Vagina (tissue), 2 donors: ENCODE measurements around the gene CARD8. TPM values are rescaled to one million over a fixed set of nuclear protein-coding genes. Genes with fewer than 3 reads are reported as not detected.

Source experiments
- DNase-seq, 2 donors: peaks; one replicate each; pipeline ENCODE4 v3.0.0-alpha.2; 2017; ENCODE audit errors: extremely low spot score in 2 of 2
- H3K27ac ChIP-seq: fragments of 200-600 bp; sonication (generic); one replicate; pipeline ENCODE4 v1.5.1; 2019
- H3K27me3 ChIP-seq: fragments of 200-600 bp; sonication (generic); one replicate; pipeline ENCODE4 v1.5.1; 2019
- H3K36me3 ChIP-seq, 2 donors: fragments of 200-600 bp; sonication (generic); one replicate each; pipeline ENCODE4 v1.5.1; 2017 to 2019
- H3K4me1 ChIP-seq: fragments of 200-600 bp; sonication (generic); one replicate; pipeline ENCODE4 v1.5.1; 2019
- H3K4me3 ChIP-seq, 2 donors: fragments of 200-600 bp; sonication (generic); 1 replicate in 1 of 2; 2 replicates in 1 of 2; pipeline ENCODE4 v1.5.1; 2016 to 2019
- H3K9me3 ChIP-seq: fragments of 200-600 bp; sonication (generic); one replicate; pipeline ENCODE4 v1.5.1; 2019
- CTCF ChIP-seq, 3 experiments: fragments of 450-650 bp in 2 of 3; fragments of 200-600 bp in 1 of 3; sonication (generic) in 1 of 3; IDR thresholded peaks; one replicate each; pipeline ENCODE4 v1.5.1; 2017 to 2019; ENCODE audit warnings: antibody characterized with exemption in 3 of 3, mild to moderate bottlenecking in 2 of 3, moderate library complexity in 2 of 3
- POLR2A ChIP-seq, 2 donors: fragments of 450-650 bp; IDR thresholded peaks; one replicate each; pipeline ENCODE4 v1.6.1; 2017; ENCODE audit warnings: antibody characterized with exemption in 2 of 2, mild to moderate bottlenecking in 2 of 2, moderate library complexity in 2 of 2
- POLR2AphosphoS5 ChIP-seq, 2 donors: sonication (generic); formaldehyde crosslinking; IDR thresholded peaks; one replicate each; pipeline ENCODE4 v1.9.0; 2017; ENCODE audit warnings: antibody characterized with exemption in 2 of 2, mild to moderate bottlenecking in 2 of 2, low read depth in 1 of 2; ENCODE audit not compliant: insufficient read depth in 1 of 2
- intact Hi-C: fragments of 100-400 bp; cut with DNase I; formaldehyde crosslinking; loops from one replicate; pipeline ENCODE4 v1.15.1; 2023
- total RNA-seq: library from RNA; depleted of rRNA; stranded (reverse); fragments of >200 nt; gene quantifications from one replicate; pipeline ENCODE4 v1.2.3, GENCODE V29; 2016

Gene CARD8
- total RNA-seq, 1 donor from 2014 or later, result 31.9 TPM

GRCh38 chr19:48181505-48181904, 74.2 kb downstream of the CARD8 start:
- intact Hi-C loops, result no loop called here
- no peak overlapping the region for H3K4me3 ChIP-seq
- no peak for TF ChIP-seq CTCF (IDR thresholded peaks at IDR 0.05)
- no peak for TF ChIP-seq POLR2A (IDR thresholded peaks at IDR 0.05)
- TF ChIP-seq POLR2AphosphoS5 (IDR thresholded peaks at IDR 0.05; ENCODE audit: insufficient read depth in 1 of 2, low read depth in 1 of 2), result no peak
- H3K9me3 ChIP-seq, result peaks cover 5% of the 10 kb centered on the region
- H3K27me3 ChIP-seq, result no peaks in the 10 kb centered on the region
- no peak for DNase-seq
- H3K4me1 ChIP-seq, result no peaks in the 10 kb centered on the region
- H3K36me3 ChIP-seq, result peaks cover 0 to 7% of the 10 kb centered on the region in 2 donors
- H3K27ac ChIP-seq, result no peak overlapping the region

DNA sequence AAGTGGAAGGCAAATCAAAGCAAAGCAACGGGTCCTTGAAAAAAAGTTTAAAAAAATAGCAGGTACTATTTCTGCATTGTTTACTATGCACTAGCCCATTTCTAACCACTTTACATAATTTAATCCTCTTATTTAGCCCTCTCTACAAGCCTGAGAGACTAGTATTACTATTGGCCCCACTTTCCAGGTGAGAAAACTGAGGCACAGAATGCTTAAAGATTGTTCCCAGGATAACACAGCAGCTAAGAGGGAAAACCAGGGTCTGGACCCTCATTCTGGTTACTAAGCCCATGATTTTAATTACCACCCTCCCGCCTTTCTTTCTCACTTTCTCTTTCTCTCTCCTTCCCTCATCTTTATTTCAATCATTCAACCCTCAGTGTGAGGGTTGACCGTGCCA, 79.5 kb downstream of the CARD8 start:
- peaks cover 0 to 15% of the 10 kb centered on the region in 2 donors for H3K36me3 ChIP-seq

DNA sequence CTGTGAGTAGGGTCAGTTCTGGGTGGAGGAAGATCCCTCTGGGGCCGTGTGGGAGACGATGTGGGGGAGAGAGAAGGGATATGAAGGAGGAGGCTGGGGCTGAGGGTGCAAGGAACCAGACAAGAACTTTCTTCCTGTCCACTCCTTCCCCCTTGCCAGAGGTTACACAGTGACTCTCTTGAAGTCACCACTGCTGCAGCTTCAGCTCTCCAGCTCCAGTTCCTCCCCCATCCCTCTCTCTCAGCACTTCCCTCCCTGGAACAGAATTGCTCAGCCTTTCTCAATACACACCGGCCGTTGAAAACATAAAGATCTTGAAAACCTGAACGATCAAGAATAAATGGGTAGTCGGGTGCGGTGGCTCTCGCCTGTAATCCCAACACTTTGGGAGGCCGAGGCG, 80.1 kb downstream of the CARD8 start:
- Histone ChIP-seq H3K4me3 (no peak overlapping the region), H3K27me3 (no peaks in the 10 kb centered on the region), H3K9me3 (no peaks in the 10 kb centered on the region), H3K27ac (no peak overlapping the region), H3K36me3 (peaks cover 0 to 15% of the 10 kb centered on the region in 2 donors), H3K4me1 (peaks cover 13% of the 10 kb centered on the region)
- intact Hi-C loops, result no loop called here
- TF ChIP-seq POLR2A (IDR thresholded peaks at IDR 0.05) (no peak), POLR2AphosphoS5 (IDR thresholded peaks at IDR 0.05; ENCODE audit: insufficient read depth in 1 of 2, low read depth in 1 of 2) (no peak), CTCF (IDR thresholded peaks at IDR 0.05) (no peak)
- DNase-seq, result no peak

More for the DNA sequence above, 79.5 kb downstream of the CARD8 start:
- peaks cover 8% of the 10 kb centered on the region for H3K4me1 ChIP-seq
- intact Hi-C loops, result no loop called here
- H3K27ac ChIP-seq, result no peak overlapping the region
- no peak for TF ChIP-seq POLR2A (IDR thresholded peaks at IDR 0.05)
- TF ChIP-seq POLR2AphosphoS5 (IDR thresholded peaks at IDR 0.05; ENCODE audit: insufficient read depth in 1 of 2, low read depth in 1 of 2), result no peak
- TF ChIP-seq CTCF (IDR thresholded peaks at IDR 0.05), result no peak
- DNase-seq, result no peak
- no peaks in the 10 kb centered on the region for H3K27me3 ChIP-seq
- H3K9me3 ChIP-seq, result peaks cover 3% of the 10 kb centered on the region
- no peak overlapping the region for H3K4me3 ChIP-seq

DNA sequence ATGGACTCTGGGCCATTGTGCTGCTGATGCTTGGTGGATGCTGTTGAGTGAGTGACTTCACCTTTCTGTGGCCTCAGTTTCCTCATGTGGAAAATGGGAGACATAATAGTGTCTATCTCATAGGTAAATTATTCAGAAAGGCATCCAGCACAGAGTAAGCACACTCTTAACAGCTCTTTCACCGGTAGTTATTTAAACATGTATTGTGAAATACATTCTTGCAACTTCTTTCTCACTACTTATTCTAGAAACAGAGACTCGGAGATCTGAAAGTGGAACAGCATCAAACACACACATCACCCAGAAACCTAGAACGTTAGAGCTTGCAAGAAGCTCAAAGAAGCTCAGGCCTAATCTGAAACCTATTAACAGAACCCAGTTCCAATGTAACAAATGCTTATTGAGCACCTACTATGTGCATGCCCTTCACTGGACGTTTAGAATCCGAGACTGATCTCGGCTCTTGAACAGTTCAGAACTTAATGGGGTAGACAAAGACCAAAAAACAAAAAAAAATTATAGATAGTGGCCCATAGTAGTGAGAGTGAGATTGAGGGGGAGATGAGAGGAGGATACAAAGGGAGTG, 81.2 kb downstream of the CARD8 start:
- Histone ChIP-seq H3K9me3 (no peaks in the 10 kb centered on the region), H3K36me3 (peaks cover 0 to 15% of the 10 kb centered on the region in 2 donors), H3K27ac (no peak overlapping the region), H3K4me1 (peaks cover 14% of the 10 kb centered on the region), H3K4me3 (no peak overlapping the region), H3K27me3 (no peaks in the 10 kb centered on the region)
- TF ChIP-seq POLR2A (IDR thresholded peaks at IDR 0.05), result no peak
- TF ChIP-seq POLR2AphosphoS5 (IDR thresholded peaks at IDR 0.05; ENCODE audit: insufficient read depth in 1 of 2, low read depth in 1 of 2), result no peak
- no peak for TF ChIP-seq CTCF (IDR thresholded peaks at IDR 0.05)
- intact Hi-C loops, result no loop called here
- DNase-seq, result no peak

- peaks cover 0 to 15% of the 10 kb centered on the region in 2 donors for H3K36me3 ChIP-seq
- TF ChIP-seq POLR2A (IDR thresholded peaks at IDR 0.05) (no peak), POLR2AphosphoS5 (IDR thresholded peaks at IDR 0.05; ENCODE audit: insufficient read depth in 1 of 2, low read depth in 1 of 2) (no peak), CTCF (IDR thresholded peaks at IDR 0.05) (no peak)
- DNase-seq, result no peak
- intact Hi-C loops, result no loop called here
- peaks cover 20% of the 10 kb centered on the region for H3K4me1 ChIP-seq
- no peak overlapping the region for H3K4me3 ChIP-seq
- no peak overlapping the region for H3K27ac ChIP-seq
- no peaks in the 10 kb centered on the region for H3K27me3 ChIP-seq
- no peaks in the 10 kb centered on the region for H3K9me3 ChIP-seq
These were observed 84.0 kb downstream of the CARD8 start for GRCh38 chr19:48171710-48172109.
